ENCODE data around the gene C1QC.
"Not testable (repeated sequence)": the region's sequence is repeated elsewhere in the genome, so short reads cannot be mapped to it uniquely, and the experiment has no call there.

Gene C1QC

GRCh38 chr1:22650089-22650693, 6.8 kb downstream of the C1QC start:
- DNase-seq, result no peak
- ATAC-seq, result no peak

- no peak for DNase-seq
- ATAC-seq, result no peak
These were observed 8.8 kb downstream of the C1QC start for GRCh38 chr1:22651941-22652856.

- no peak for DNase-seq
- ATAC-seq, result no peak
These were observed 9.5 kb downstream of the C1QC start, which contains the start of gene C1QB for GRCh38 chr1:22652881-22653316. Gene C1QB, plus strand, starts transcription at chr1:22653236. Its CDS starts 6,227 bp downstream, at chr1:22659463.

GRCh38 chr1:22654692-22655091, 11.3 kb downstream of the C1QC start:
- DNase-seq (no peak), ATAC-seq (no peak)

- ATAC-seq (no peak), DNase-seq (no peak)
These were observed 15.1 kb downstream of the C1QC start for GRCh38 chr1:22658385-22659163.

- no peak for ATAC-seq
- DNase-seq, result no peak
These were observed 17.3 kb downstream of the C1QC start for GRCh38 chr1:22660716-22661241.

GRCh38 chr1:22661880-22662279, 18.4 kb downstream of the C1QC start:
- ATAC-seq, result no peak
- no peak for DNase-seq

GRCh38 chr1:22662318-22662717, 18.9 kb downstream of the C1QC start:
- DNase-seq, result no peak
- peak; percentile 36 for ATAC-seq

- no peak for DNase-seq
- ATAC-seq, result no peak
These were observed 19.6 kb downstream of the C1QC start for GRCh38 chr1:22662986-22663408.

- ATAC-seq, result no peak
- no peak for DNase-seq
These were observed 22.3 kb downstream of the C1QC start for GRCh38 chr1:22665752-22666151.

GRCh38 chr1:22666412-22666811, 23.0 kb downstream of the C1QC start:
- DNase-seq, result no peak

GRCh38 chr1:22668840-22669239, 25.4 kb downstream of the C1QC start:
- not testable (repeated sequence) for DNase-seq, ATAC-seq

More at GRCh38 chr1:22666412-22666811, 23.0 kb downstream of the C1QC start:
- ATAC-seq, result no peak

GRCh38 chr1:22670352-22670975, 27.0 kb downstream of the C1QC start:
- ATAC-seq (no peak), DNase-seq (no peak)

- no peak for ATAC-seq
- no peak for DNase-seq
These were observed 28.6 kb downstream of the C1QC start for GRCh38 chr1:22671999-22672398.

GRCh38 chr1:22673486-22674409, 30.3 kb downstream of the C1QC start:
- DNase-seq (peak; percentile 32), ATAC-seq (peak; percentile 71)

GRCh38 chr1:22674410-22674749, 30.9 kb downstream of the C1QC start:
- ATAC-seq (no peak), DNase-seq (no peak)

- DNase-seq, ATAC-seq: not testable (repeated sequence)
These were observed 32.7 kb downstream of the C1QC start for GRCh38 chr1:22676151-22676550.

- ATAC-seq (no peak), DNase-seq (no peak)
These were observed 33.6 kb downstream of the C1QC start for GRCh38 chr1:22676916-22677583.

GRCh38 chr1:22677931-22678896, 34.8 kb downstream of the C1QC start:
- no peak for DNase-seq
- ATAC-seq, result no peak

All from stimulated activated naive CD8-positive, alpha-beta T cell treated with anti-CD3 and anti-CD28 coated beads, Interleukin-15, Interleukin-2, amounts not matched to agents 100 U/mL and 50 U/mL, for 24 hours (primary cell).